ENCODE data around the gene GCNA. TPM values are rescaled to one million over a fixed set of nuclear protein-coding genes. Genes with fewer than 3 reads are reported as not detected.
A peak's percentile ranks its signal among the peaks of the same experiment; 100 is the strongest.

Gene GCNA
- total and polyA plus RNA-seq, 11 donors = 0.56 to 2.0 (median 1.1) TPM

GRCh38 chrX:71573590-71573989 is 4.6 kb upstream of the GCNA start:
- 51 to 89% (median 77%) methylated on average over 2 of the region's 2 CpGs for WGBS, 4 donors
- H3K9me3 ChIP-seq = no peaks in the 10 kb centered on the region
- DNase-seq = no peak
- intact Hi-C loops (cut with DNase I) = loop anchor here in 1 of 10 donors (5.0 to 10.0 kb wide), 2 partner anchors 41 to 179 kb away; partner anchors contain the start of gene OGT
- H3K27ac ChIP-seq = no peak overlapping the region
- H3K4me1 ChIP-seq = peaks cover 0 to 7% (median 0%) of the 10 kb centered on the region in 12 donors
- H3K4me3 ChIP-seq = no peak overlapping the region
- H3K27me3 ChIP-seq = peaks cover 0 to 4% (median 0%) of the 10 kb centered on the region in 9 donors
- peaks cover 0 to 84% (median 77%) of the 10 kb centered on the region in 9 donors for H3K36me3 ChIP-seq
- no peak for ATAC-seq
- TF ChIP-seq, protein P1, sequence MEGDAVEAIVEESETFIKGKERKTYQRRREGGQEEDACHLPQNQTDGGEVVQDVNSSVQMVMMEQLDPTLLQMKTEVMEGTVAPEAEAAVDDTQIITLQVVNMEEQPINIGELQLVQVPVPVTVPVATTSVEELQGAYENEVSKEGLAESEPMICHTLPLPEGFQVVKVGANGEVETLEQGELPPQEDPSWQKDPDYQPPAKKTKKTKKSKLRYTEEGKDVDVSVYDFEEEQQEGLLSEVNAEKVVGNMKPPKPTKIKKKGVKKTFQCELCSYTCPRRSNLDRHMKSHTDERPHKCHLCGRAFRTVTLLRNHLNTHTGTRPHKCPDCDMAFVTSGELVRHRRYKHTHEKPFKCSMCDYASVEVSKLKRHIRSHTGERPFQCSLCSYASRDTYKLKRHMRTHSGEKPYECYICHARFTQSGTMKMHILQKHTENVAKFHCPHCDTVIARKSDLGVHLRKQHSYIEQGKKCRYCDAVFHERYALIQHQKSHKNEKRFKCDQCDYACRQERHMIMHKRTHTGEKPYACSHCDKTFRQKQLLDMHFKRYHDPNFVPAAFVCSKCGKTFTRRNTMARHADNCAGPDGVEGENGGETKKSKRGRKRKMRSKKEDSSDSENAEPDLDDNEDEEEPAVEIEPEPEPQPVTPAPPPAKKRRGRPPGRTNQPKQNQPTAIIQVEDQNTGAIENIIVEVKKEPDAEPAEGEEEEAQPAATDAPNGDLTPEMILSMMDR (IDR thresholded peaks at IDR 0.05) = no peak
- TF ChIP-seq POLR2A (IDR thresholded peaks at IDR 0.05) = no peak

GRCh38 chrX:71577682-71578081 is 555 bp upstream of the GCNA start:
- WGBS, 4 donors = 77 to 80% (median 78%) methylated on average over 24 of the region's 24 CpGs
- Histone ChIP-seq H3K4me3 (no peak overlapping the region), H3K27me3 (peaks cover 0 to 4% (median 0%) of the 10 kb centered on the region in 9 donors), H3K27ac (peak overlapping the region in 1 of 12 donors; percentile 19), H3K36me3 (peaks cover 0 to 53% (median 41%) of the 10 kb centered on the region in 9 donors), H3K9me3 (no peaks in the 10 kb centered on the region), H3K4me1 (no peaks in the 10 kb centered on the region)
- DNase-seq = peak in 1 of 5 donors; percentile 43
- ATAC-seq = peak in 3 of 4 donors; percentile 27 to 55 (median 38)
- intact Hi-C loops (cut with DNase I) = loop anchor here in 1 of 10 donors (10.0 kb wide), 1 partner anchor 183 kb away; no protein-coding TSS in a partner anchor
- TF ChIP-seq POLR2A (IDR thresholded peaks at IDR 0.05) = no peak
- TF ChIP-seq, protein P1 (IDR thresholded peaks at IDR 0.05) = no peak

DNA sequence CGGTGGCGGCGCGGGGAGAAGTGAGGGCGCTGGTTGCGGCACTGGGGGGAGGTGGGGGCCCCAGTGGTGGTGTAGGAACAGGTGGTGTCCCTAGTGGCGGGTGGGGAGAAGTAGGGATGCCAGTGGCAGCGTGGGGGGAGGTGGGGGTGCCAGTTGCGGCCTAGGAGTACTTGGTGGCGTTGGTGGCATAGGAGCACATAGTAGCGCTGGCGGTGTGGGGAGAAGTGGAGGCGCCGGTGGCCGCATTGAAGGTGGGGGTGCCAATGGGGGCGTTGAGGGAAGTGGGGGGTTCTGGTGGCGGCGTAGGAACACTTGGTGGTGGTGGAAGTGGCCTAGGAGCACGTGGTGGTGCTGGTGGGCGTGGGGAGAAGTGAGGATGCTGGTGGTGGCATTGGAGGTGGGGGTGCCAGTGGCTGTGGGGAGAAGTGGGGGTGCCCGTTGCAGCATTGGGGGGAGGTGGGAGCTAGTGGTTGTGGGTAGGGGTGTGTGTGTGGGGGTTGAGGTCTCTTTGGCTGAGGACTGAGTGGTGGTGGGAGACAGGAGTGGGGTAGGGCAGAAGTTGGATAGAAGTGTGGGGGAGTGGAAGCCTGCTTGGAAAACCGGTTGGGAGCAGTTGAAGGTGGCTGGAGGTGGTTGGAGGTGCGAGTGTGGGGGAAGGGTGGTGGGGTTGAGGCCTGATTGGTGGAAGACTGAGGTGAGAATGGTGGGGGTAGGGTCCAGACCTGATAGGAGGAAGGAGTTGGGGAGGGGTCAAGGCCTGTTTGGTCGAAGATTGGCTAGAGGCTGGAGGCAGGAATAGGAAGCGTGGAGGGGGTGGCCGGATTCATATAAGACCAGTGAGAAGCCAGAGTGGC is 1.1 kb downstream of the GCNA start:
- no peak for DNase-seq
- ATAC-seq = peak in 1 of 4 donors; percentile 18
- 92 to 95% (median 94%) methylated on average over 25 to 26 of the region's 26 CpGs for WGBS, 4 donors
- Histone ChIP-seq H3K4me1 (no peaks in the 10 kb centered on the region), H3K27me3 (peaks cover 0 to 4% (median 0%) of the 10 kb centered on the region in 9 donors), H3K27ac (peak overlapping the region in 1 of 12 donors; percentile 46), H3K4me3 (no peak overlapping the region), H3K9me3 (no peaks in the 10 kb centered on the region), H3K36me3 (peaks cover 0 to 40% (median 24%) of the 10 kb centered on the region in 9 donors)
- intact Hi-C loops (cut with DNase I) = loop anchor here in 1 of 10 donors (10.0 kb wide), 1 partner anchor 185 kb away; no protein-coding TSS in a partner anchor
- TF ChIP-seq POLR2A (IDR thresholded peaks at IDR 0.05) = no peak
- TF ChIP-seq, protein P1 (IDR thresholded peaks at IDR 0.05) = no peak

- H3K4me1 ChIP-seq = no peaks in the 10 kb centered on the region
- H3K27ac ChIP-seq = peak overlapping the region in 1 of 12 donors; percentile 46
- DNase-seq = no peak
- H3K4me3 ChIP-seq = no peak overlapping the region
- 82 to 91% (median 87%) methylated on average over 7 of the region's 7 CpGs for WGBS, 4 donors
- no peak for ATAC-seq
- H3K27me3 ChIP-seq = peaks cover 0 to 4% (median 0%) of the 10 kb centered on the region in 9 donors
- H3K9me3 ChIP-seq = no peaks in the 10 kb centered on the region
- no peak for TF ChIP-seq POLR2A (IDR thresholded peaks at IDR 0.05)
- TF ChIP-seq, protein P1 (IDR thresholded peaks at IDR 0.05) = no peak
- intact Hi-C loops (cut with DNase I) = loop anchor here in 1 of 10 donors (10.0 kb wide), 1 partner anchor 185 kb away; no protein-coding TSS in a partner anchor
- peaks cover 0 to 34% (median 18%) of the 10 kb centered on the region in 9 donors for H3K36me3 ChIP-seq
Measured at GRCh38 chrX:71579990-71580380, 1.7 kb downstream of the GCNA start.

Measured in heart left ventricle (tissue), 16 donors.